C4-2B (cell line): ENCODE measurements around the gene PLCB3.

ENCODE experiments used
- H3K27ac ChIP-seq: fragments of 450-650 bp; 2 replicates; pipeline ENCODE4 v1.5.1; 2017
- ZFX ChIP-seq: fragments of 450-650 bp; IDR thresholded peaks from 2 replicates; pipeline ENCODE4 v1.6.1; 2017
- TF ChIP-seq, protein P1 (sequence below): fragments of 450-650 bp; conservative IDR thresholded peaks from 2 replicates; pipeline ENCODE4 v1.5.1; 2017; ENCODE audit warnings: mild to moderate bottlenecking

Gene PLCB3

DNA sequence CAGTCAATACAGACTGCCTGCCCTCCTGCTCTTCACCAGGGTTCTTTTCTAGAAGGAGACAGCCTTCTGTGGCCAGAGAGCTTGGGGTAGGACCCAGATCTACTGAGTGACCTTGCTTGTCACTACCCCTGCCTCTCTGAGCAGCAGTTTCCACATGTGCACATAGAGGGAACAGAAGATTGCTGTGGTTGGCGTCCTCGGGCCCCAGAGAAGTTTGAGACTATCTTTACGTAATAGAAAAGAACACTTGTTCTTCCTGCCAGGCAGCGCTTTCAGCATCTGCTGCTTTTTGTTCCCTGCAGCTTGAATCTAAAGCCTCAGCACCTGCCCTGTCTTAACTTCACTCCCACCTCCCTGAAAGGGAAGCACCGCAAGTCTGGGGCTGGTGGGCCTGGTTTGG is 12.3 kb upstream of the PLCB3 start:
- TF ChIP-seq ZFX: no peak
- TF ChIP-seq, protein P1, sequence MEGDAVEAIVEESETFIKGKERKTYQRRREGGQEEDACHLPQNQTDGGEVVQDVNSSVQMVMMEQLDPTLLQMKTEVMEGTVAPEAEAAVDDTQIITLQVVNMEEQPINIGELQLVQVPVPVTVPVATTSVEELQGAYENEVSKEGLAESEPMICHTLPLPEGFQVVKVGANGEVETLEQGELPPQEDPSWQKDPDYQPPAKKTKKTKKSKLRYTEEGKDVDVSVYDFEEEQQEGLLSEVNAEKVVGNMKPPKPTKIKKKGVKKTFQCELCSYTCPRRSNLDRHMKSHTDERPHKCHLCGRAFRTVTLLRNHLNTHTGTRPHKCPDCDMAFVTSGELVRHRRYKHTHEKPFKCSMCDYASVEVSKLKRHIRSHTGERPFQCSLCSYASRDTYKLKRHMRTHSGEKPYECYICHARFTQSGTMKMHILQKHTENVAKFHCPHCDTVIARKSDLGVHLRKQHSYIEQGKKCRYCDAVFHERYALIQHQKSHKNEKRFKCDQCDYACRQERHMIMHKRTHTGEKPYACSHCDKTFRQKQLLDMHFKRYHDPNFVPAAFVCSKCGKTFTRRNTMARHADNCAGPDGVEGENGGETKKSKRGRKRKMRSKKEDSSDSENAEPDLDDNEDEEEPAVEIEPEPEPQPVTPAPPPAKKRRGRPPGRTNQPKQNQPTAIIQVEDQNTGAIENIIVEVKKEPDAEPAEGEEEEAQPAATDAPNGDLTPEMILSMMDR: no peak
- no peak overlapping the region for H3K27ac ChIP-seq

DNA sequence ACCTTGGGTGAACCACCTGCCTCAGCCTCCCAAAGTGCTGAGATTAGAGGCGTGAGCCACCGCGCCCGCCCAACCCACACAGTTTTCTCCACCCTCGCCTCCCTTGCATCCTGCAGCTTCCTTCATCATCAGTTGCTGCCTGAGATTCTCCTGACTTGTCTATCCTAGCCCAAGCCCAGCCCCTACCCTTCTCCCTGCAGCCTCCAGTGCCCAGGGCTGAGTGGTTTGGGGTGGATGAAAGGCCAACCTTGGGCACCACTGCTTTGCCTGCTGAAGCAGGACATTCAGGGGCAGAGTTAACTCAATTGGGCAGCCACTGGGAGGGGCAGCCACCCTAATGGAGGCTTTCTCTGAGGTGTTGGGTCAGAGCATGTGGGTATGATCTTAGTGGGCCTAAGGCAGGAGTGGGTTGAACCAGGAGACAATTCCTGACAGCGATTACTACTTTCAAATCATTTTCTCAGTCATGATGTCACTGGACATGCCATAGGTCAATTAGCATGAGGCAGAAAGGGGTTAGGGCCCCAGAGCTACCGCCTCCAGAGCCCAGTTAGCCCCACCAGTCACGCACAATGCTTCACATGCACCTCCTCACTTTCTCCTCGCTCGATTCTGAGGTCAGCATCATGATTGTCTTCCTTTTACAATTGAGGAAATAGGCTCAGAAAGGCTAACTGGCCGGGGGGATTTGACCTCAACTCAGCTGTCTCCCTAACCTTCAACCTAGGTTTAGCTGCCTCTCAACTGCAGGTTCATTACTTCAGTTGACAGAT is 11.5 kb upstream of the PLCB3 start:
- no peak for TF ChIP-seq ZFX
- TF ChIP-seq, protein P1: no peak
- peak overlapping the region; percentile 86 for H3K27ac ChIP-seq

DNA sequence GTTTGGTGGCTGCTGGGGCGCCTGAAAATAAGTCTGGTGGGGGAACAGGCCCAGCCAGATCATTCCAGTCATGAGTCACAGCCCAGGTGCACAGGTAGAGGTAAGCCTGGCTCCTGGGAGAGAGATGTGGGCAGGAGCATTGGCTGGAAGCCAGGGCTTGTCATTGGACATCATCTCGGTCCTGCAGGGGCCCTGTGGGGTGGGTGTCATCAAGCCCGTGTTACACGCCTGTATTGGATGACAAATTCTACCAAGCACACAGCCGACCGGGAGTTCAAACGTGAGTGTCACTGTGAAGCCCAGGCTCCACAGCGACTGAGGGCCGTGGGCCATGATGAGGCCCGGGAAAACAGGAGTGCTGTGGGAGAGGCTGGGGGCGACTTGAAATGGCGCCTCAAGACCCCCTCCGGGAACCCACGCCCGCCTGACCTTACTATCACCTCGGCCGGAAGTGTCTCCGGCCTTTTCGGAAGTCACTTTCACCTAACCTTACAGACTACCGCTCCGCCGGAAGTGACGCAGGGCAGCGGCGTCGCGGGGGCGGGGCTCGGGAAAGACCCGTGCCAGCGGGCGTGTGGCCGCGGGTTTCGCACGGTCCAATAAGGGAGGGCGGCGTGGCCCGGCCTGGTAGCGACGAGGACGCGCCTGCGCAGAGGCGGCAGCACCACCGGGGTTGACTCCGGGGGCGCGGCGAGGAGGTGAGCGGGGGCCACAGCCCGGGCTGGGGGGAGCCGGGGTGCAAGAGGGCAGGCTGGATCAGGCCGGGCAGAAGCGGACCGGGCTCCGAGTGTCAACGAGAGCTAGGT is 10.7 kb upstream of the PLCB3 start, which contains the start of gene FKBP2:
FKBP2 (plus strand) TSS at position 661 of the 806 bp plus-strand sequence. CDS start 1,293 bp downstream, outside the sequence.
- H3K27ac ChIP-seq: peak within 1 kb of the TSS; percentile 86
- TF ChIP-seq, protein P1: no peak

DNA sequence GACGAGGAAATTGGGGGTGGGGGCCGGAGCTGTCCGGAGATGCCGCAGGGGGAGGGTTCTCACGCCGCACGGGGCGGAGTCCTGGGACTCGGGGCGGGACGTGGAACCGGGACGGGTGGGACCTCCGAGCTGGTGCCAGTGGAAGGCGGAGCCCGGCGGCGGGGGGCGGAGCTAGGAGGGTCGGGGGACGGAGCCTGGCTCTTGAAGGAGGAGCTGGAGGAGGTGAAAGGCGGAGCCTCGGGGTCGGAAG is 10.2 kb upstream of the PLCB3 start:
- H3K27ac ChIP-seq: peak overlapping the region; percentile 86
- TF ChIP-seq ZFX: no peak
- TF ChIP-seq, protein P1: no peak

DNA sequence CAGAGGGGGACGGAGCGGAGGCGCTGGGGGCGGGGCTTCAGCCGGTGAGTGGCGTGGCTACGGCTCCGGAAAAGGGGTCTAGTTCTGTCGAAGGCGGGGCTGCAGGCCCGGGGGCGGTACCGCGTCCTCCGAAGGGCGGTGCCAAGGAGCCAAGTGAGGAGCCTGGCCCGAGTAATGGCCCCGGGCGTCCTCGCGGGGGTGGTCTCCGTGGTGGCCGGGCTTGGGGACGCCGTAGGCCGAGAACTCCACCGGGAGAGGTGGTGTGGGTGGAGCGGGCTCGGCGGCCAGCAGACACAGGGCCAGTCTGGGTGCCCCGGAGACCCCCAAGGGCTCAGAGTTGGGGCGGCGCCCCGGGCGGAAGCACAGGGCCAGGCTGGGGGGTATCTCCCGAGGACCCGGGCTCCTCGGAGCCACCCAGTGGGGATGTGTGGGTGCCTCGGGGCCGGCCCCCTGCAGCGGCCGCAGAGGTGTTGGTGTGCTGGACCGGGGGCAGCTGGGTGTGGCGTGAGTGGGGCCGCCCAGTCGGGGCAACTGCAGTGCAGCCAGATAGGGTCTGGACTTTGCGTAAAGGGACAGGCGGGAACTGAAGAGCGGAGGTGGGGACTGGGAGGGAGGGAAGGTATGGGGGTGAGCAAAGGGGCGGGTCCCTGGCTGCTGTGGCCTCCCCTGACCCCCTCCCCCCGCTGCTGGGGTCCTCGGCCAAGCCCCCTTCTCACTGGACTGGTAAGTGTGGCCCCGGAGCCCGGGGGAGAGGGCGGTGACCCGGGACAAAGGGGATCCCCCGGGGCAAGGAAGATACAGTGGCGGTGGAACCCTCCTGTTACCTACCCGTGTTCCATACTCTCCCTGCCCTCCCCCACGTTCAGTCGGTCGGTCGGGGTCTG is 9.6 kb upstream of the PLCB3 start:
- peak overlapping the region; percentile 86 for H3K27ac ChIP-seq
- TF ChIP-seq, protein P1: no peak
- no peak for TF ChIP-seq ZFX

DNA sequence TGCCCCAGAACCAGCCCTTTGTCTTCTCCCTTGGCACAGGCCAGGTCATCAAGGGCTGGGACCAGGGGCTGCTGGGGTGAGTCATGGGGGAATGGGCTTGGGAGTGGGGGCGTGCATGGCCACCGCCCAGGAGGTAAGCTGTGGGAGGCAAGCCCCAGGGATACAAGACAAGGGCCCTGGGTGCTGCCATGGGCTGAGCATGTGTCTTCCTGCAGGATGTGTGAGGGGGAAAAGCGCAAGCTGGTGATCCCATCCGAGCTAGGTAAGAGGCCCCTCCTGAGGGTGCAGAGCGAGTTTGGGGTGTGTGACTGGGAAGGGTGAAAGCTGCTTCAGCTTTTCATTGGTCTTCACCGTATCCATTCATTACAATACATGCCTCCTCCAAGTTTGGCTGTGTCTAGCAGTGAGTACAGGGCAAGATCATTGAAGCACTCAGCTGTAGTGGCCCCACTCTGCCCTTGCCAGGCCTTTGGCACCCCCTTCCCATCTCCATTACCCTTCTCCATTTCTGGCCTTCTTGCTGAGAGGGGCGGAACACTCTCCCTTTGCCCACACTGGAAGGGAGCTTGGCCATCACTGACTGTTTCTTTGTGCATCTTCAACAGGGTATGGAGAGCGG is 8.0 kb upstream of the PLCB3 start:
- TF ChIP-seq ZFX: no peak
- TF ChIP-seq, protein P1: no peak
- peak overlapping the region; percentile 86 for H3K27ac ChIP-seq
